LNCaP clone FGC (cell line): ENCODE data around the gene EXOC4.

Experiments used
- DNase-seq: peaks from one replicate; pipeline ENCODE4 v3.0.0-alpha.2; 2011; ENCODE audit warnings: low read depth
- H3K4me3 ChIP-seq: 2 replicates; pipeline ENCODE4 v1.5.1; 2011; ENCODE audit warnings: mild to moderate bottlenecking, low read depth, low read length, control low read depth
- CTCF ChIP-seq: IDR thresholded peaks from 2 replicates; pipeline ENCODE4 v1.5.1; 2012; ENCODE audit warnings: mild to moderate bottlenecking; ENCODE audit not compliant: control insufficient read depth, insufficient read depth; ENCODE audit errors: extremely low read depth

The EXOC4 gene

GRCh38 chr7:134022286-134022911 is 769.5 kb downstream of the EXOC4 start:
- H3K4me3 ChIP-seq = peak overlapping the region; percentile 5; the same call in 1 of the 2 replicates
- peak; percentile 95 for DNase-seq
- no peak for TF ChIP-seq CTCF

GRCh38 chr7:134024739-134025138 is 771.9 kb downstream of the EXOC4 start:
- DNase-seq = peak; percentile 52
- no peak for TF ChIP-seq CTCF

GRCh38 chr7:134028853-134029252 is 776.0 kb downstream of the EXOC4 start:
- no peak for TF ChIP-seq CTCF
- no peak overlapping the region for H3K4me3 ChIP-seq
- DNase-seq = no peak

More at GRCh38 chr7:134024739-134025138, 771.9 kb downstream of the EXOC4 start:
- no peak overlapping the region for H3K4me3 ChIP-seq

- no peak for DNase-seq
- no peak overlapping the region for H3K4me3 ChIP-seq
- no peak for TF ChIP-seq CTCF
Measured at GRCh38 chr7:134029743-134030142, 776.9 kb downstream of the EXOC4 start.

GRCh38 chr7:134030460-134030865 is 777.6 kb downstream of the EXOC4 start:
- TF ChIP-seq CTCF = no peak
- H3K4me3 ChIP-seq = no peak overlapping the region
- no peak for DNase-seq

- no peak overlapping the region for H3K4me3 ChIP-seq
- DNase-seq = no peak
- TF ChIP-seq CTCF = peak; percentile 63
Measured at GRCh38 chr7:134031835-134032617, 779.1 kb downstream of the EXOC4 start.
